Activated T-cell treated with anti-CD3 and anti-CD28 coated beads, Interleukin-2, amount 50 U/mL, for 24 hours (primary cell): ENCODE data around the gene BLVRB.
"Not testable (repeated sequence)": the region's sequence is repeated elsewhere in the genome, so short reads cannot be mapped to it uniquely, and the experiment has no call there.

Experiments
- DNase-seq: peaks from one replicate; pipeline ENCODE4 v3.0.0-alpha.2; 2020
- H3K27ac Mint-ChIP-seq: 2 replicates; pipeline ENCODE4 v1.8.0; 2020; ENCODE audit warnings: mild to moderate bottlenecking, mixed read lengths
- H3K27me3 Mint-ChIP-seq: 2 replicates; pipeline ENCODE4 v1.8.0; 2020; ENCODE audit warnings: mixed read lengths
- H3K36me3 Mint-ChIP-seq: 2 replicates; pipeline ENCODE4 v1.8.0; 2020; ENCODE audit warnings: low read depth, mixed read lengths
- H3K4me1 Mint-ChIP-seq: 2 replicates; pipeline ENCODE4 v1.8.0; 2020; ENCODE audit warnings: low read depth, mixed read lengths
- H3K4me3 Mint-ChIP-seq: 2 replicates; pipeline ENCODE4 v1.8.0; 2020; ENCODE audit warnings: mild to moderate bottlenecking, moderate library complexity, mixed read lengths
- H3K9me3 Mint-ChIP-seq: 2 replicates; pipeline ENCODE4 v1.8.0; 2020; ENCODE audit warnings: mixed read lengths

Gene BLVRB

GRCh38 chr19:40466219-40466984 is 857 bp upstream of the BLVRB start:
- Mint-ChIP-seq H3K27me3 (peaks cover 12% of the 10 kb centered on the region), H3K9me3 (no peaks in the 10 kb centered on the region), H3K4me1 (peaks cover 34% of the 10 kb centered on the region), H3K4me3 (peak overlapping the region; percentile 78), H3K27ac (peak overlapping the region; percentile 94), H3K36me3 (peaks cover 3% of the 10 kb centered on the region)
- no peak for DNase-seq

GRCh38 chr19:40465025-40465556 is 454 bp downstream of the BLVRB start:
- Mint-ChIP-seq H3K4me1 (peaks cover 34% of the 10 kb centered on the region), H3K36me3 (peaks cover 3% of the 10 kb centered on the region), H3K27ac (peak overlapping the region; percentile 94), H3K27me3 (peaks cover 12% of the 10 kb centered on the region), H3K9me3 (no peaks in the 10 kb centered on the region), H3K4me3 (peak overlapping the region; percentile 78)
- peak; percentile 37 for DNase-seq

DNA sequence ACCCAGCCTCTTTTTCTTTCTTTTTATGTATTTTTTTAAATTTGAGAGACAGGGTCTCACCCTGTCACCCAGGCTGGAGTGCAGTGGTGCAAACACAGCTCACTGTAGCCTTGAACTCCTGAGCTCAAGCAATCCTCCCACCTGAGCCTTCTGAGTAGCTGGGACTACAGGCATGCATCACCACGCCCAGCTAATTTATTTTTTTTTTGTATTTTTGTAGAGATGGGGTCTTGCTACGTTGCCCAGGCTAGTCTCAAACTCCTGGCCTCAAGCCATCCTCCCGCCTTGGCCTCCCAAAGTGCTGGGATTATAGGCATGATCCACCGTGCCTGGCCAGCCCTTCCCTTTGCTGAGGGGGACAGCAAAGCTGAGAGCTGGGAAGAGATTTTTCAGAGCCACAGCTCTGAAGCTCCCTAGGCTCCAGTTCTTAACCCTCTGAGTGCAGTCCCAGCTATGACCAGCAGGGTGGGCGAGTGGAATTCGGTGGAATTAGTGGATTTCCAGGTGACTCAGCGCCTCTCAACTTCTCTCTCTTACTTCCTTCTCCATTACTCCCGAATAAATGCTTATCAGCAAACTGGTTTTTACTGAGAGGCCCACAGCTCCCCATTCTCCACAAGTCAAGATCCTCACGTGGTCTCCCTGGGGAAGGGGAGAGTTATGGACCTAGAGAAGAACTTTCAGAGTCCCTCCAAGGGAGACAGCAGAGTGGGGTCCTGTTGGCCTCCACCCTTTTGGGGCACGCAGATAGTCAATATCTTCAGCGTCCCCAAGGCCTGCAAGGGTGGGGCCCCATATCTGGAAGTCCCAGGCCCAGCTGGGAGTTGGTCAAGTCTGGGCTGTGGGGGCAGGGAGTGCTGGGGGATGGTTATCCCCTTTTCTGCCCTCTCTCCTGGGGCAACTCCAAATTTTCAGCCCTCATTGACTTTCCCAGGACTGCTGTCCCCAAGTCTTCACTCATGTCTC is 1.2 kb downstream of the BLVRB start:
- Mint-ChIP-seq H3K4me1 (peaks cover 34% of the 10 kb centered on the region), H3K9me3 (no peaks in the 10 kb centered on the region), H3K27ac (peak overlapping the region; percentile 94), H3K4me3 (peak overlapping the region; percentile 78), H3K36me3 (peaks cover 3% of the 10 kb centered on the region), H3K27me3 (peaks cover 12% of the 10 kb centered on the region)
- DNase-seq, result peak; percentile 80

- not testable (repeated sequence) for H3K4me3 Mint-ChIP-seq, DNase-seq, H3K9me3 Mint-ChIP-seq, H3K36me3 Mint-ChIP-seq, H3K27ac Mint-ChIP-seq
- Mint-ChIP-seq H3K4me1 (peaks cover 34% of the 10 kb centered on the region), H3K27me3 (peaks cover 12% of the 10 kb centered on the region)
Measured at GRCh38 chr19:40463587-40464037, 1.9 kb downstream of the BLVRB start.

DNA sequence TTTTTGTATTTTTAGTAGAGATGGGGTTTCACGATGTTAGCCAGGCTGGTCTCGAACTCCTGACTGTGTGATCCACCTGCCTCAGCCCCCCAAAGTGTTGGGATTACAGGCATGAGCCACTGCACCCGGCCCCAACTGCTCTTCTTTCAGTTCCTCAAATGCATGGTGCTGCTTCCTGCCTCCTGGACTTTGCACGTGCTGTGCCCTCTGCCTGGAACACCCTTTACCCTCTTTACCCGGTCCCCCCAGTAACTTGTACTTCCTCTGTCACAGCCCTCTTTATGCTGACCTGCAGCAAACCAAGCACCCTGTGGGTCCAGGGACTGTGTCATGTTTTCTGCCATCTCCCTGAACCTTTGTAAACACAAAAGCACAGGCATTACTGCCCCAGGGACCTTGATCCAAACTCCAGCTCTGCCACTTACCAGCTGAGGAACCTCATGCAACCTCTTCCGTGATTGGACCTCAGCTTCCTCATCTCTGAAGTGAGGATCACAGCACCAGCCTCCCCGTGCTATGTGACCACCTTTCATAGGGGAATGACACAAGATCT is 3.8 kb downstream of the BLVRB start:
- DNase-seq, result no peak
- H3K27ac Mint-ChIP-seq, result no peak overlapping the region
- H3K36me3 Mint-ChIP-seq, result peaks cover 3% of the 10 kb centered on the region
- peaks cover 30% of the 10 kb centered on the region for H3K4me1 Mint-ChIP-seq
- no peak overlapping the region for H3K4me3 Mint-ChIP-seq
- H3K27me3 Mint-ChIP-seq, result peaks cover 6% of the 10 kb centered on the region
- H3K9me3 Mint-ChIP-seq, result no peaks in the 10 kb centered on the region

- no peaks in the 10 kb centered on the region for H3K27me3 Mint-ChIP-seq
- H3K27ac Mint-ChIP-seq, result no peak overlapping the region
- H3K4me3 Mint-ChIP-seq, result no peak overlapping the region
- H3K36me3 Mint-ChIP-seq, result no peaks in the 10 kb centered on the region
- DNase-seq, result no peak
- no peaks in the 10 kb centered on the region for H3K9me3 Mint-ChIP-seq
- peaks cover 16% of the 10 kb centered on the region for H3K4me1 Mint-ChIP-seq
Measured at GRCh38 chr19:40460185-40460584, 5.4 kb downstream of the BLVRB start.

DNA sequence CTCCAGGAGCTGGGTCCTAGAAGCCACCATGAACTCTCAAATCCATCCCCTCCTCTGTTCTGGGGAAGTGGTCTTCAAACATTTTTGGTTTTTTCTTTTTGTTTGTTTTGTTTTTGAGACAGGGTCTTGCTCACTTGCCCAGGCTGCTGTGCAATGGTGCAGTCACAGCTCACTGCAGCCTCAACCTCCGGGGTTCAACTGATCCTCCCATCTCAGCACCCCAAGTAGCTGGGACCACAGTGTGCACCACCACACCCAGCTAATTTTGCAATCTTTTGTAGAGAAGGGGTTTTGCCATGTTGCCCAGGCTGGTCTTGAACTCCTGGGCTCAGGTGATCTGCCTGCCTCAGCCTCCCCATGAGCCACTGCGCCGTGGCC is 7.0 kb downstream of the BLVRB start:
- H3K4me3 Mint-ChIP-seq, result no peak overlapping the region
- peaks cover 5% of the 10 kb centered on the region for H3K4me1 Mint-ChIP-seq
- no peaks in the 10 kb centered on the region for H3K9me3 Mint-ChIP-seq

DNA sequence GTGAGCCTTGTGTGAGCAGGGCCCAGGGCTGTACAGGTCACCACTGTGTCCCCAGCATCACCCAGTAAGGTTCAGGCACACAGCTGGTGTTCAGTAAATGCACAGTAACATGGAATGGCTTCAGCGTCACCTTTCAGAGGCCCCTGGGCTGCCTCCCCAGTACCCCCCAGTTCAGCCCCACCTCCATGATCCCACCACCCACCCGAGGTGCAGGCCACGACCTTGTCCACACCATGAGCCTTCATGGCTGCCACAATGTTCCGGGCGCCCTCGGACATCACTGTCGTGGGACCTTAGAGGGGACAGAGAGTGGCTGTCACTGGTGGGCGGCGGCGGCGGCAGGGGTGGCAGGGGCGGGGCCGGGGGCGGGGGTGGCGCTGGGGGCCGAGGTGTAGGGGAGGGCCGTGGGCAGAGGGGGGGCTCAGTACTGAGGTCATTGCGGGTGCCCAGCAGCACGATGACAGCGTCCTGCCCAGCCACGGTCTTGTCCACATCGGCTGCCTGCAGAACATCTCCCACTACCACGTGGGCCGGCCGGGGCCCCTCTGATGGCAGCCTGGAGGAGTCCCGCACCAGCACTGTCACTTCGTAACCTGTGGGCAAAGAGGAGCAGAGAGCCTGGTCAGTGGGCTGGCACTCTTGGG is 7.5 kb downstream of the BLVRB start:
- peaks cover 3% of the 10 kb centered on the region for H3K4me1 Mint-ChIP-seq
- no peaks in the 10 kb centered on the region for H3K9me3 Mint-ChIP-seq
- DNase-seq, result no peak
- H3K27ac Mint-ChIP-seq, result no peak overlapping the region
- H3K36me3 Mint-ChIP-seq, result no peaks in the 10 kb centered on the region
- H3K4me3 Mint-ChIP-seq, result no peak overlapping the region
- H3K27me3 Mint-ChIP-seq, result no peaks in the 10 kb centered on the region

More for the DNA sequence above, 7.0 kb downstream of the BLVRB start:
- Mint-ChIP-seq H3K27ac (no peak overlapping the region), H3K27me3 (no peaks in the 10 kb centered on the region), H3K36me3 (no peaks in the 10 kb centered on the region)
- DNase-seq, result no peak

DNA sequence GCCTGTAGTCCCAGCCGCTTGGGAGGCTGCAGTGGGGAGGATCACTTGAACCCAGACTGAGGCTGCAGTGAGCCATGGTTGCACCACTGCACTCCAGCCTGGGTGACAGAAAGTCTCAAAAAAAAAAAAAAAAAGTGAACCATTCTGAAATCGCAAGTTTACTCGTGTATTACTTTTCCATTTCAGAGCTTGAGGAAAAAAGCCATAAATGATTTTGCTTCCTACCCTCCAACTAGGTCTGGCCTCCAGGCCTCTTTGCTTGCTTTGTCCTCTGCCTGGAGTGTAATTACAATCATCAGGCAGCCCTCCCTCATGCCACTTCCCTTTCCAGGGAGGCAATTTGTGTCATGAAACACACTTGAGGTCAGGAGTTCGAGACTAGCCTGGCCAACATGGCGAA is 8.5 kb downstream of the BLVRB start:
- Mint-ChIP-seq H3K36me3 (no peaks in the 10 kb centered on the region), H3K27ac (no peak overlapping the region), H3K9me3 (no peaks in the 10 kb centered on the region), H3K27me3 (no peaks in the 10 kb centered on the region), H3K4me1 (no peaks in the 10 kb centered on the region), H3K4me3 (no peak overlapping the region)
- no peak for DNase-seq

- not testable (repeated sequence) for H3K9me3 Mint-ChIP-seq, H3K27ac Mint-ChIP-seq, DNase-seq, H3K36me3 Mint-ChIP-seq, H3K27me3 Mint-ChIP-seq, H3K4me3 Mint-ChIP-seq, H3K4me1 Mint-ChIP-seq
Measured at GRCh38 chr19:40453943-40454342, 11.6 kb downstream of the BLVRB start.

DNA sequence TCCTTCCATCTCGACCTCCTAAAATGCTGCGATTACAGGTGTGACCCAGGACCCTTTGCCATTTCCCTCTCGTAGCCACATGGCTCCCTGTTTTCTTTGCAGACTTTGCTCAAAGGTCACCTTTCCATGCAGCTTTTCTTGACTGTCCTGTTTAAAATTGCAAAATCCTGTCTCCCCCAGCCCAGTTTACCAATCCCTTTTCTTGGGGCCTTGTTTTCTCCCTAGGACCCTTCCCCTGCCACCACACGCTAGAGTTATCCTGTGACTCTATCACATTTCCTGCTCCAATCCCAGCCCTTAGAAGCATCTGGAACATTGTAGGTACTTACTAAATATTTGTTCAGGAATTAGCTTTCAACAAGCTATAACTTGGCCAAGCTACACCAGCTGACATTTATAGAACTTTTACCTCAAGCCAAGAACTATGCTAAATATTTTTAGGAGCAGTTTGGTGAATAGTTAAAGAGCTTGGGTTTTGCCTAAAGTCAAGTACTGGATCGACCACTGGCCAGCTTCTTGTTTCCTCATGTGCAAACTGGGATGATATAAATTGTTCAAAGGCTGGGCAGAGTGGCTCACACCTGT is 12.3 kb downstream of the BLVRB start:
- no peaks in the 10 kb centered on the region for H3K4me1 Mint-ChIP-seq
- H3K27me3 Mint-ChIP-seq, result no peaks in the 10 kb centered on the region
- no peak overlapping the region for H3K27ac Mint-ChIP-seq
- DNase-seq, result no peak
- no peak overlapping the region for H3K4me3 Mint-ChIP-seq
- no peaks in the 10 kb centered on the region for H3K9me3 Mint-ChIP-seq
- peaks cover 3% of the 10 kb centered on the region for H3K36me3 Mint-ChIP-seq

DNA sequence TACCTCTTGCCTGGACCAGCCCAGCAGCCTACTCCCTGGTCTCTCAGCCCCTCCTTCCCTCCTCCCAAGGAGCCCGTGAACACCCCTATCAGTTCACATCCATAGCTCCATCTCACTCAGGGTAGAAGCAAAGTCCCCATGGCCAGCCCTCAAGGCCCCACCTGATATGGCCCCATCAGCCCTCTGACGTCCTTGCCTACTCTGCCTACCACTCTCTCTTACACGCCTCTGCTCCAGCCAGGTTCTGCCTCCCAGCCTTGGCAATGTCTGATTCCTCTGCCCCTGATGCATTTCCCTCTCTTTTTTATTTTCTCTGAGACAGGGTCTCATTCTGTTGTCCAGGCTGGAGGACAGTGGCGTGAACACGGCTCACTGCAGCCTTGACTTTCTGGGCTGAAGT is 13.5 kb downstream of the BLVRB start:
- no peak overlapping the region for H3K27ac Mint-ChIP-seq
- H3K4me1 Mint-ChIP-seq, result no peaks in the 10 kb centered on the region

GRCh38 chr19:40450664-40451063 is 14.9 kb downstream of the BLVRB start:
- Mint-ChIP-seq H3K27ac (no peak overlapping the region), H3K36me3 (peaks cover 3% of the 10 kb centered on the region)

More for the DNA sequence above, 13.5 kb downstream of the BLVRB start:
- Mint-ChIP-seq H3K4me3 (no peak overlapping the region), H3K9me3 (no peaks in the 10 kb centered on the region), H3K27me3 (no peaks in the 10 kb centered on the region), H3K36me3 (peaks cover 3% of the 10 kb centered on the region)
- no peak for DNase-seq

DNA sequence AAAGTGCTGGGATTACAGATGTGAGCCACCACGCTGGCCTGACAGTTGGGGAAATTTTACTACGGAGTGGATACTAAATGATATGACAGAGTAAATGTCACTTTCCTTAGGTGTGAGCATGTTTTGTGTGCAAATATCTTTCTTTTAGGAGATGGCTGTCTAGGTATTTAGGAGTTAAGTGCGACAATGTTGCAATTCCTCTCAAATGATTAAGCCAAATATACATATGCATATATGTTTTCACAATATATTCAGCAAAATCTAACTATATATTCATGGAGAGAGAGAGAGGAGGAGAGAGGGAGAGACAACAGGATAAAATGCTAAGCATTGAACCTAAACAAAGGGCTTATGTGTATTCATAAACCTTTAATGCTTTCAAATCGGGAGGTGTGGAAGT is 16.0 kb downstream of the BLVRB start:
- peaks cover 3% of the 10 kb centered on the region for H3K36me3 Mint-ChIP-seq
- H3K9me3 Mint-ChIP-seq, result no peaks in the 10 kb centered on the region
- peaks cover 4% of the 10 kb centered on the region for H3K4me1 Mint-ChIP-seq
- H3K27me3 Mint-ChIP-seq, result no peaks in the 10 kb centered on the region
- DNase-seq, result no peak
- no peak overlapping the region for H3K27ac Mint-ChIP-seq
- no peak overlapping the region for H3K4me3 Mint-ChIP-seq

More at GRCh38 chr19:40450664-40451063, 14.9 kb downstream of the BLVRB start:
- Mint-ChIP-seq H3K4me3 (no peak overlapping the region), H3K4me1 (no peaks in the 10 kb centered on the region), H3K27me3 (no peaks in the 10 kb centered on the region), H3K9me3 (no peaks in the 10 kb centered on the region)
- no peak for DNase-seq
